NT2/D1 (cell line): ENCODE results near the gene FABP6.

ENCODE experiments used
- YY1 ChIP-seq: IDR thresholded peaks from 2 replicates; pipeline ENCODE4 v1.6.1; 2011; ENCODE audit not compliant: insufficient read length, insufficient read depth
- ZNF274 ChIP-seq: IDR thresholded peaks from 2 replicates; pipeline ENCODE4 v1.6.1; 2011; ENCODE audit warnings: mild to moderate bottlenecking, low read depth, low read length

GRCh38 chr5:160197341-160198144 lies 31.8 kb upstream of the FABP6 start:
- TF ChIP-seq ZNF274 (no peak), YY1 (no peak)
